Mucosa of gallbladder (tissue), 1 donor: ENCODE data around the gene SERPINB10. TPM values are rescaled to one million over a fixed set of nuclear protein-coding genes. Genes with fewer than 3 reads are reported as not detected.

Source experiments
- DNase-seq: peaks from one replicate; pipeline ENCODE4 v3.0.0-alpha.2; 2020; ENCODE audit warnings: low spot score
- total RNA-seq: library from RNA; stranded (reverse); gene quantifications from one replicate; pipeline ENCODE4 v1.2.1, GENCODE V29; 2021
- donor health status: DM: no; HTN: no; CAD: no.

SERPINB10 gene
- total RNA-seq, 1 donor from 2014 or later, result not detected

- DNase-seq, result no peak
Observed at GRCh38 chr18:63947051-63947790, 39.5 kb downstream of the SERPINB10 start.

DNA sequence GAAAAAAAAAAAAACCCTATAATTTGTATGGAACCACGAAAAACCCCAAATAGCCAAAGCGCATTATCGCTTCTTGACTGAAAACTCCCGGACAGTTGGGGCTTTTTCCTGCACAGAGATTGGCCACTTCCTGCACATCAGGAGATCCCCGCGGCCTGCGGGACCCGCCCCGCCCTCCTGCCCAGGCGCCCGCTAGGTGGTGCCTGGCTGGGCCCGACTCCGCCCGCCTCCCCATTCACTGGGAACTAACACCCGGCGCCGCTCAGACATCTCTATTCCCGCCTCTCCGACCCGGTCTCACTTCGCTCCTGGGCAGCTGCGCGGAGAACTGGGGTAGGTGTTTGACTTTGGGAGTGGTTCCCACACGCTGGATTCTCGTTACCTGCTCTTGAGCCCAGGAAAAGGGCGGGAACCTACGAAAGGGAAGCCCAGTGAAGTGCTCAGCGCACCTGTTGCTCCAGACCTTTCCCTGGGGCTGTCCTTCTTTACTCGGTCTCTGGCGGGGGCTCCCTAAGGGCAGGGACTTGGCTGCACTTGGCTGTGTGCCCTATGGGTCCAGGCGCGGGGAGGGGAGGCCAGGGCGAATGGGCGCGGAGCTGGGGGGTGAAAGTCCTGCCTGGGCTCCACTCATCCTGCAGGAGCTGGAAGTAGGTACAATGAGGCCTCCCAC is 41.4 kb downstream of the SERPINB10 start, which contains the start of gene HMSD:
TSS of gene HMSD (plus strand) at position 234 of the 670 bp plus-strand sequence. CDS start 4,155 bp downstream, outside the sequence.
- DNase-seq, result peak; percentile 31

DNA sequence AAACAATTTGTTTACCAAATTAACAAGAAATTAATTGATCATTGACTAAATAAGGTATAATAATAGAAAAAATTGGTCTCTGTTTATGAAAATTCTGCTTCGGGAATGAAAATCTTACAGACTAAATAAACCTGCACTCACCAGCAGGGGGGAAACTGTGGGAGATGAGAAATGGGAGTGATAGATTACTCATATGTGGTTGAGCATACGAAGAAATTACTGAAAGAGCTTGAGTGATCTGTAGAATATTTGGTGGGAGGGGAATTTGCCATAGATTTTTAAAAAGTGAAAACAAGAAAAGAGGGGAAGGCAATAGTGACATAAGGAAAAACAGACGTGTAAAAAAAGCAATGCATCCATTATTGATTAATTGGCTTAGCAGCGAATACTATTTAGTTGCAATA is 43.5 kb downstream of the SERPINB10 start:
- no peak for DNase-seq

- DNase-seq, result no peak
Observed at GRCh38 chr18:63953811-63954210, 46.1 kb downstream of the SERPINB10 start.

GRCh38 chr18:63956755-63957154 is 49.0 kb downstream of the SERPINB10 start:
- DNase-seq, result no peak

DNA sequence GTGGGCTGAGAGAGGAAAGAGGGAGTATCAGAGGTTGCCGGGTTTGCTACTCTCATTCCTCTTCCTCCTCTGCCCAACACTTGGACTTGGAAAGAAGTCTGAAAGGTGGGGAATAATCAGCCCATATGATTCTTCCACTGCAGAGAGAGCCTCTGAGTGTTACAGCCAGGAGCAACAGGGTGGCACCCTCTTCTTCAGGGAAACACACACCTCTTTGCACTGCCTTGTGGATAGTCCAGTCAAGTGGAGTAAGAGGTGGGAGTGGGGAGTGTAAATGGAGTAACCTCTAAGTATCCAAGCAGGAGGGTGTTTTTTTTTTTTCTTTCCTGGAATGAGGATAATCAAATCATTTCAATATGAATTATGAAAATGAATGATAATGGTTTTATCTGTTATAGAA is 53.1 kb downstream of the SERPINB10 start:
- no peak for DNase-seq

DNA sequence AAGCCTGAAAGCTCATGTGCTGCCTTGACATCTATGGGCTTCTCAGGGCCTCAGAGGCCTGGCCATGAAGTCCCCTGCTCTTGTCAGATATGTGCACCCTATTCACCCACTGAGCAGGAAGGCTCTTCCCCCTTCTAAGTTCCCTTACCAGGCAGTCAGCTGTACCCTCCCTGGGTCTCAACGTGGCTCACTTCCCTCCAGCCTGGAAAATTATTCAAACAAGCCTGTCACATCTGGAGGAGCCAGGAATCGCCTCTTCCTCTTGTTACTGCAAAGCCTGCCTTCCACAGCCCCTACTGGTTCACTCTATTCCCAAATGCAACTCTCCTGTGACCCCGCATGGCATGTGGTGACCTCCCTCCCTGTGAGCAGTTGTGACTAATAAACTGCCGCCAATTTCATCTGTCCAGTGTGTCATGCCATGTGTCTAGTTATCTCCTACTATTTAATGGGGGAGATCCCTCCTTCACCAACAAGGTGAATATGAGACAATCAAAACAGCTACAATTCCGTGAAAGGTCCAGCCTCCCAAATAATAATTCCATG is 53.8 kb downstream of the SERPINB10 start:
- no peak for DNase-seq

DNA sequence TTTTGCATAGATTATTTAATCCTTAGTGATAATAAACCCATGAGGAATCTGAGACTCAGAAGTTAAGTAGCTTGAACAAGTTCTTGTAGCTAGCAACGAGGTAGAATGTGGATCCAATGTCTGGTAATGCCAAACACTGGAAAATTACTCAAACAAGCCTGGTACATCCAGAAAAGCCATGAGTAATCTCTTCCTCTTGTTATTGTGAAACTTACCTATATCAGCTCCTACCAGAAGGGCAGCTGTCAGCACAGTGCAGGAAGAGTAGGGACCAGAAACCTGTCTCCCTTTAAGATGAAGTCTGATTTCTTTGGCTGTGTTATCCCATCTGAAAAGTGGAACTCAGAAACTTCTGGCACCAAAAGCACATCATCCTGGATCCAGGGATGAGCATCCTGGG is 54.4 kb downstream of the SERPINB10 start:
- no peak for DNase-seq

- DNase-seq, result peak; percentile 52
Observed at GRCh38 chr18:63963615-63964256, 56.0 kb downstream of the SERPINB10 start.

DNA sequence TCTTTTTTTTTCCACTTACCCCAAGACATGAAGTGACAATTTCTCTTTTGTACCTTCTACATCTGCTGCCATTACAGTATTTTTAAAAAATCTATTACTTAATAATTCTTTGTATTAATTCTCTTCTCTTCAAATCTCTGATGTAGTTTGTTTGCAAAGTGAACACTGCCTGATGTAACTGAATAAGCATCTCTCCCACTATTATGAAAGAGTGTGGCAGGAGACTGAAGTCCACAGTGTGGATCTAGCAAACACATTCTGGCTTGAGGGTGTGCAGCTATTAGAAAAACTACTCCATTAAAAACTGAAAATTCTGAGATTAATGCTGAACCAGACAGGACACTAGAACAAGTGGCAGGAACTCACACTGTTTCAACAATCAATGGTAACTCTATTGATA is 57.1 kb downstream of the SERPINB10 start:
- no peak for DNase-seq

- no peak for DNase-seq
Observed at GRCh38 chr18:63965716-63966330, 58.1 kb downstream of the SERPINB10 start.

GRCh38 chr18:63969942-63970808 is 62.4 kb downstream of the SERPINB10 start, which contains the start of gene SERPINB8:
Gene SERPINB8 (plus strand): TSS chr18:63970081. CDS start chr18:63978309, 8,228 bp downstream.
- DNase-seq, result peak; percentile 94

DNA sequence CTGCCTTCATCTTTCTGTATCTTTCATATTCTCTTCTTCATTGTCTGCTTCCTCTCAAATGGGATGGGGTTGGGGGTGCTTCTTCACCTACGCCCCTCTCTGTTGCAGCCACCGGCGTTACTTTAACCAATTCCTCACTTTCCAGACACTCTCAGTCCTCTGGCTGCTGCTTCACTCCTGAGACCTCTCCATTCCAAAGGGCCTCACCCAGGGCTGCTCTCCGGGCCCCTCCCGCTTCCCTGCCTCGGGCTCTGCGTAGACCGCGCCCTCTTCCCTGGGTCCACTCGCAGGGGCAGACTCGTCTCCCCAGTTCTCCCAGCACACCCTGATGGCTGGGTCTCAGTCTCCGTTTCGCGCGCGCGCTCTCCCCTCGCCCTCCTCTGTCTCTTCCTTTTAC is 63.0 kb downstream of the SERPINB10 start:
- DNase-seq, result peak; percentile 22

DNA sequence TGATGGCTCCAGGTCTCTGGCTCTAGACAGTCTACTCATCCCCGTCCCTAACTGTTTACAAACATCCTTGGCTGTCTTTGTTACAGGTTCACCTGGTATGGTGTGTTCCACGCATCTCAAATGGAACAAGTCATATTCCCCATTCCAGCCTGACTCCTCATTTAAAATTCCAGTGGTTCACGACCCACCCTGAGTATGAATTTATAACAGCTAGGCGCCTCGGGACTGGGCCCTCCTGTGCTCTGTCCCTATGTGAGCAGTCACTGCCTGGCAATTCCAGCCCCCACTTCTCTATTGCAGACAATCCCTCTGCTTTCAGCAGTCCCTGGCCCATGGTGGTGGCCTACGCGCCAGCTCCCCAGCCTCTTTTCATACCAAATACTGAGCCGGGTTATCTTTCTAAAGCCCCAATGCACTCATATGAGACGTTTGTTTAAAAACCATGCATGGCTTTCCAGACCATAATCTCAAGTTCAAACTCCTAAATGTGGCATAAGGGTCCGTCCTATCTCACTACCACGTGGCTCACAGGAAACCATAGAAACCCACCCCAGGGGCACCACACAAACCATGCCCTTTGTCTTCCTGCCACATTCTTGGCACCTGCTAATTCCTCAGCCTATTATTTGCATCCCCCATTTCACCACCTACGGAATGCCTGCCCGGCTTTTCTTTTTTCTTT is 63.7 kb downstream of the SERPINB10 start:
- DNase-seq, result no peak

- DNase-seq, result no peak
Observed at GRCh38 chr18:63972002-63972376, 64.2 kb downstream of the SERPINB10 start.

GRCh38 chr18:63974991-63975390 is 67.2 kb downstream of the SERPINB10 start:
- peak; percentile 45 for DNase-seq

DNA sequence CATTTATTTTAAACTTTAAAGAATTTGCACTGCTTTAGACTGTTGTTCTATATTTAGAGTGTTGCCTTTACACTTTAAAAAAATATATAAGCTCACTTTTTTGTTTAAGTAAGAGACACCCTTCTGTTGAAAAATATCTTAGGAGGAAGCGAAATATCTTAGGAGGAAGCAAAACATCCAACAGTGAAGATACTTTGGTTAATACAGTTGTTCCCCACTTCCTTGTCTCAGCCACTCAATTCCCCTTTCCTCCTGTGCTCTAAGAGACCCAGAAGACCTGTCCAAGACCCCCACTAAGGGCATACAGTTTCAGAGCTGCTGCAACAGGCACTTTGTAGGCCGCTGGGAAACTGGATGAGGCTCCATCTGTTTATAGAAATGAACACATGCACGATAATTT is 67.9 kb downstream of the SERPINB10 start:
- no peak for DNase-seq

DNA sequence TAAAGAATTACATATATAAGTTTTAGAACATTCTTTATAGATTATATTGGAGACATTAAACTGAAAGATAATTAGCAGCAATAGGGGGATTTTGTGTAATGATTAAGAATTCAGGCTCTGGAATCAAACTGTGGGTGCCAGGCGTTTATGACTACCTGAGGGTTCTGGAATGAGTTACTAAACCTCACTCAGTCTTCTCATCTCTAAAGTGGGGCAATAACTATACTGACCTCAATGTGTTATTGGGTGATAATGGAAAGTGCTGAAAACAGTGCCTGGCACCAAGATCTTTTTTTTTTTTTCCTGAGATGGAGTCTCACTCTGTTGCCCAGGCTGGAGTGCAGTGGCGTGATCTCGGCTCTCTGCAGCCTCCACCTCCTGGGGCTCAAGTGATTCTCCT is 69.3 kb downstream of the SERPINB10 start:
- DNase-seq, result no peak

DNA sequence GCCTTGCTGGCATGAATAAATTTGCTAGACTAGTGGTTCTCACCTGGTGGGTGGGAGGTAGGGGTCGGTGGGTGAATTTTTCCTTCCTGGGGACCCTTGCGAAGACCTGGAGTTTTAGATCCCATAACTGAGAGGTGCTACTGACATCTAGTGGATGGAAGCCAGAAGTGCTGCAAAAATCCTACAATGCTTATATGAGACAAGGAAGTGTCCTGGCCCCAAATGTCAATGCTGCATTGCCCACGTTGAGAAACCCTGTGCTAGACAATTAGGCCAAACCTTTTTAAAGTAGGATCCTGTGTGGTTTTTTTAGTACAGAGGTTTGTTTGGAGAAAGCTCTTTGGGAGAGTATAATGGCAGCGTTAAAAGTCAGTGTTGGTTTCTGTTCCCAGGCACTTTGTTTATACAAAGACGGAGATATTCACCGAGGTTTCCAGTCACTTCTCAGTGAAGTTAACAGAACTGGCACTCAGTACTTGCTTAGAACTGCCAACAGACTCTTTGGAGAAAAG is 71.7 kb downstream of the SERPINB10 start:
- peak; percentile 58 for DNase-seq

- DNase-seq, result no peak
Observed at GRCh38 chr18:63980027-63980426, 72.3 kb downstream of the SERPINB10 start.
